SK-N-SH (cell line): ENCODE results near the gene HEBP1.

Experiments used
- CTCF ChIP-seq: fragments of 200-600 bp; sonication (generic); IDR thresholded peaks from 2 replicates; pipeline ENCODE4 v1.6.1; 2017; ENCODE audit warnings: antibody characterized with exemption, mild to moderate bottlenecking, moderate library complexity
- EP300 ChIP-seq, 2 experiments: IDR thresholded peaks; 2 replicates each; pipeline versions ENCODE4 v1.4.0 to v1.6.1; 2012; ENCODE audit warnings: borderline replicate concordance in 1 of 2, low read depth in 1 of 2, low read length in 1 of 2
- EZH2phosphoT487 ChIP-seq: fragments of 200-600 bp; sonication (generic); IDR thresholded peaks from 2 replicates; pipeline ENCODE4 v1.6.1; 2017; ENCODE audit warnings: low read depth, mixed run types, mild to moderate bottlenecking, antibody characterized with exemption, moderate library complexity, borderline replicate concordance
- FOXM1 ChIP-seq: IDR thresholded peaks from 2 replicates; pipeline ENCODE4 v1.4.0; 2012; ENCODE audit warnings: low read depth, mild to moderate bottlenecking
- REST ChIP-seq: IDR thresholded peaks from 2 replicates; pipeline ENCODE4 v1.6.1; 2012; ENCODE audit warnings: mild to moderate bottlenecking, low read depth, low read length, moderate library complexity
- SIN3A ChIP-seq: IDR thresholded peaks from 2 replicates; pipeline ENCODE4 v1.6.1; 2012; ENCODE audit warnings: low read depth, mild to moderate bottlenecking, low read length, moderate library complexity, borderline replicate concordance

DNA sequence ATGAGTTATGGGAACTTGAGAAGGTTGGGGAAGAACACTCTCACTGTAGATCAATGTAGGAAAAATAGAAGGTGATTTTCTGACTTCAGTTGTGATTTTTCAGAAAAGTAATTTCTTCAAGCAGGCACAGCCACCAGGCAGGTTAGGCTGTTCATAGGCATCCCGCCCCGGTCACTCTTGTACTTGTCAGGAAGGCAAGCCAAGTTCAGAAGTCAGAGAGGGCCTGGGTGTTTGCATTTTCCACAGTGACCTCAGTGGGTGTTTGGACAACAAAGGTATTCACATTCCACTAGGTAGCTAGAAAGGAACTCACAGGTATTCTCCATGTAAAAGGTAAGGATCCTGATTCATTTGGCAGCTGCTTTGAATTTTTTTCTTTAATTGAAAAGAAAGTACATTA, 41.2 kb upstream of the HEBP1 start:
- TF ChIP-seq CTCF: no peak
- TF ChIP-seq REST: no peak
- TF ChIP-seq EZH2phosphoT487: no peak
- TF ChIP-seq FOXM1: no peak
- TF ChIP-seq EP300 (IDR thresholded peaks at IDR 0.05; ENCODE audit: borderline replicate concordance in 1 of 2, low read depth in 1 of 2, low read length in 1 of 2): no peak
- TF ChIP-seq SIN3A: no peak
